Activated B cell treated with CpG ODN at 0.5 μM for 24 hours (primary cell): ENCODE data around the gene SLC43A3. TPM values are rescaled to one million over a fixed set of nuclear protein-coding genes. Genes with fewer than 3 reads are reported as not detected.

Source experiments
- ATAC-seq: fragments of 200-7000 bp; cut with Tn5 transposase; one replicate; pipeline ENCODE4 v1.10.0; 2021; ENCODE audit warnings: low read depth, mild to moderate bottlenecking, moderate library complexity
- CTCF ChIA-PET: fragments of 350-600 bp; sonication (Branson Sonifier 250); formaldehyde crosslinking; loops from one replicate; lab custom pipeline; 2021; ENCODE audit warnings: antibody characterized with exemption; lab: Charles Lee
- POLR2A ChIA-PET: fragments of 350-600 bp; sonication (Branson Sonifier 250); formaldehyde crosslinking; loops from one replicate; lab custom pipeline; 2021; ENCODE audit warnings: antibody characterized with exemption; lab: Charles Lee
- DNase-seq: peaks from one replicate; pipeline ENCODE4 v3.0.0; 2022
- H3K27ac Mint-ChIP-seq: one replicate; pipeline ENCODE4 v1.8.0; 2020; ENCODE audit warnings: mixed read lengths
- H3K27me3 Mint-ChIP-seq: one replicate; pipeline ENCODE4 v1.8.0; 2021; ENCODE audit warnings: mixed read lengths
- H3K36me3 Mint-ChIP-seq: one replicate; pipeline ENCODE4 v1.8.0; 2021; ENCODE audit warnings: low read depth, mixed read lengths
- H3K4me1 Mint-ChIP-seq: one replicate; pipeline ENCODE4 v1.8.0; 2021; ENCODE audit warnings: mixed read lengths
- H3K4me3 Mint-ChIP-seq: one replicate; pipeline ENCODE4 v1.8.0; 2020; ENCODE audit warnings: mild to moderate bottlenecking, mixed read lengths
- H3K9me3 Mint-ChIP-seq: one replicate; pipeline ENCODE4 v1.8.0; 2020; ENCODE audit warnings: mixed read lengths
- intact Hi-C: fragments of 100-400 bp; cut with micrococcal nuclease; formaldehyde crosslinking; loops from one replicate; pipeline ENCODE4 v1.15.1; 2024
- total RNA-seq: library from RNA; stranded (reverse); gene quantifications from 2 replicates; pipeline ENCODE4 v1.2.3, GENCODE V29; 2022
- TF ChIP-seq, protein P1 (sequence below): fragments of 200-600 bp; IDR thresholded peaks from one replicate; pipeline ENCODE4 v1.8.0; 2022; ENCODE audit warnings: antibody characterized with exemption, mild to moderate bottlenecking

SLC43A3 gene
- total RNA-seq, 1 donor from 2014 or later, result 237 TPM

GRCh38 chr11:57359896-57360690 is 66.8 kb downstream of the SLC43A3 start:
- CTCF ChIA-PET, result interaction anchor here (0.9 kb wide), 1 partner anchor 98 kb away, joined by 3 read pairs; no protein-coding TSS in a partner anchor
- no peak for DNase-seq
- intact Hi-C loops, result no loop called here

DNA sequence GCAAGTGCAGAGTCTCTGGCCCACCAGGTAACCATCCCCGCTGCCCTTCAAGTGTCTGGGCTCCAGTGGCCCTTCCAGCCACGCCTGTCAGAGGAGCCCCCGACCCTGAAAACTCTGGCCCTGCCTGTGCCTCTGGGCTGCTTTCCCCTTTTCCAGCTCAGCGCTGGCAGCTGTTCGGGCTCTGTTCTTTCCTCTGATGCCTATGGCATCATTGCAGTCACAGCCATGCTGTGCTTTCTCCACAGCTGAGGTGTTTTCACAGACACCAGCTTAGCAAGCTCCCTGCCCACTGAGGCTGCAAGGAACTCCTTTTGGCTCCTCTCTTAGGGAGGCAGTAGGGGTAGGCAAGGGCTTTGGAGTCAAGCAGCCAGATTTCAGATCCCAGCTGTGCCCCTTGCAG is 67.5 kb downstream of the SLC43A3 start:
- peaks cover 20% of the 10 kb centered on the region for H3K27me3 Mint-ChIP-seq
- no peak overlapping the region for H3K27ac Mint-ChIP-seq
- no peaks in the 10 kb centered on the region for H3K9me3 Mint-ChIP-seq
- no peak overlapping the region for H3K4me3 Mint-ChIP-seq
- H3K4me1 Mint-ChIP-seq, result peaks cover 13% of the 10 kb centered on the region
- TF ChIP-seq, protein P1, sequence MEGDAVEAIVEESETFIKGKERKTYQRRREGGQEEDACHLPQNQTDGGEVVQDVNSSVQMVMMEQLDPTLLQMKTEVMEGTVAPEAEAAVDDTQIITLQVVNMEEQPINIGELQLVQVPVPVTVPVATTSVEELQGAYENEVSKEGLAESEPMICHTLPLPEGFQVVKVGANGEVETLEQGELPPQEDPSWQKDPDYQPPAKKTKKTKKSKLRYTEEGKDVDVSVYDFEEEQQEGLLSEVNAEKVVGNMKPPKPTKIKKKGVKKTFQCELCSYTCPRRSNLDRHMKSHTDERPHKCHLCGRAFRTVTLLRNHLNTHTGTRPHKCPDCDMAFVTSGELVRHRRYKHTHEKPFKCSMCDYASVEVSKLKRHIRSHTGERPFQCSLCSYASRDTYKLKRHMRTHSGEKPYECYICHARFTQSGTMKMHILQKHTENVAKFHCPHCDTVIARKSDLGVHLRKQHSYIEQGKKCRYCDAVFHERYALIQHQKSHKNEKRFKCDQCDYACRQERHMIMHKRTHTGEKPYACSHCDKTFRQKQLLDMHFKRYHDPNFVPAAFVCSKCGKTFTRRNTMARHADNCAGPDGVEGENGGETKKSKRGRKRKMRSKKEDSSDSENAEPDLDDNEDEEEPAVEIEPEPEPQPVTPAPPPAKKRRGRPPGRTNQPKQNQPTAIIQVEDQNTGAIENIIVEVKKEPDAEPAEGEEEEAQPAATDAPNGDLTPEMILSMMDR, result no peak
- H3K36me3 Mint-ChIP-seq, result no peaks in the 10 kb centered on the region
- ChIA-PET CTCF (no interaction called here), POLR2A (interaction anchor here (0.5 to 0.6 kb wide), 2 partner anchors 65 to 277 kb away, joined by 3 read pairs; no protein-coding TSS in a partner anchor)
- DNase-seq (no peak), ATAC-seq (no peak)
- intact Hi-C loops, result no loop called here

More at GRCh38 chr11:57359896-57360690, 66.8 kb downstream of the SLC43A3 start:
- Mint-ChIP-seq H3K27me3 (peaks cover 18% of the 10 kb centered on the region), H3K9me3 (no peaks in the 10 kb centered on the region), H3K36me3 (no peaks in the 10 kb centered on the region), H3K4me1 (peaks cover 6% of the 10 kb centered on the region), H3K27ac (no peak overlapping the region), H3K4me3 (no peak overlapping the region)
- POLR2A ChIA-PET, result interaction anchor here (0.6 to 0.7 kb wide), 2 partner anchors 59 to 65 kb away, joined by 3 read pairs; no protein-coding TSS in a partner anchor
- ATAC-seq, result no peak
- TF ChIP-seq, protein P1, result no peak

DNA sequence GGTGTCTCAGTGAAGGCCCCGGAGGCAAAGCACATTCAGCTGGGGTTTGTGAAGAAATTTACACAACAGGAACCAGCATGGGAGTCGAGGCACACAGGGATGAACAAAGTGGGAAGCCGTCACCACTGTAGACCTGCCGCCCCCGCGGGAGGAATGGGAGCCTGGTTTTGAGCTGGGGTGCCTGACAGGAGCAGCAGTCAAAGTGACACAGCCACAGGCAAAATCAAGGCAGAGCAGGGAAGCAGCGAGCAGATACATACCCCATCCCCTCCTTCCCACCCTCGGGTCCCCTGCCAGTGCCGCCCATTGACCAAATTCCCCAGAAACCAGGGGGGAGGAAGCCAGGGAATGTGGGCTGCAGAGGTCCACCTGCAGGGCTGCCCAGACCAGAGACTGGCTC is 67.9 kb downstream of the SLC43A3 start:
- H3K9me3 Mint-ChIP-seq, result no peaks in the 10 kb centered on the region
- intact Hi-C loops, result no loop called here
- H3K4me3 Mint-ChIP-seq, result no peak overlapping the region
- TF ChIP-seq, protein P1, result no peak
- H3K27me3 Mint-ChIP-seq, result peaks cover 20% of the 10 kb centered on the region
- ChIA-PET POLR2A (interaction anchor here (0.5 kb wide), 1 partner anchor 277 kb away, joined by 3 read pairs; no protein-coding TSS in a partner anchor), CTCF (no interaction called here)
- DNase-seq (no peak), ATAC-seq (no peak)
- H3K4me1 Mint-ChIP-seq, result peaks cover 13% of the 10 kb centered on the region
- no peaks in the 10 kb centered on the region for H3K36me3 Mint-ChIP-seq
- H3K27ac Mint-ChIP-seq, result no peak overlapping the region

DNA sequence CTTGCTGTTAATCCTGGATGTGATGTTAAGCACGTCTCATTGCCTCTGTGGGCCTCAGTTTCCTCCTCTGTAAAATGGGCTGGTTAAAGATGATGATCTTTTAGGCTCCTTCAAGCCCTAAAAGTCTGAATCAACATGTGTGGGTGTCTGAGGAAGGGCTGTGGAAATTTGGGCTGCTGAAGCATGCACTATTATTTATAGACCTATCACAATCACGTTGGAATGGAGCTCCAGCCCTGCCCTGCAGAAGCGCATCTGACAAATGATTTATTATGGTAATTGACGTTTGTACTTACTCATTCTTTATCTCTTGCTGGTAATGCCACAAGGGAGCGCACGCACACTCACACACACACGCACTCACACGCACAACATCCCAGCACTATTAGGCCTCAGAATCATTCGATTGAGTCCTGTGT is 68.4 kb downstream of the SLC43A3 start:
- peaks cover 20% of the 10 kb centered on the region for H3K27me3 Mint-ChIP-seq
- POLR2A ChIA-PET, result no interaction called here
- H3K36me3 Mint-ChIP-seq, result no peaks in the 10 kb centered on the region
- H3K4me3 Mint-ChIP-seq, result no peak overlapping the region
- no peak for ATAC-seq
- CTCF ChIA-PET, result no interaction called here
- H3K27ac Mint-ChIP-seq, result no peak overlapping the region
- intact Hi-C loops, result no loop called here
- peaks cover 13% of the 10 kb centered on the region for H3K4me1 Mint-ChIP-seq
- TF ChIP-seq, protein P1, result no peak
- no peak for DNase-seq
- no peaks in the 10 kb centered on the region for H3K9me3 Mint-ChIP-seq

DNA sequence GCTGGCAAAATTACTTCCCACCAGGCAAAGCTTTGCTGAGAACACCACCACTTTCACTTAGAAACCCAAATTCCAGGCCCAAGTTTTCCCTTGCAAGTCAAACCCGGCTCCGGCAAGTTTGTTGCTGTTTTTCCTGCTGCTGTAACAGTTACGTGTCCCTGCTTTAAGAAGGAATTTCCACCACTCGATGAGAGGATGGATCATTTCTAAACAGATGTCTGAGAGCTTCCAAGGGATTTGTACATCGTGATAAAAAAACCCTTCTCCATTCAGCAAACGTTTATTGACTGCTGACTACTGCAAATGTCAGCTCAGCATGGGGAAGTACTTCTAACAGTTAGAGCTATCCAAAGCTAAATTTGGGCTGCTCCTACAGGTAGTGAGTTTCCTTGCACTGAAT is 69.1 kb downstream of the SLC43A3 start:
- H3K36me3 Mint-ChIP-seq, result no peaks in the 10 kb centered on the region
- TF ChIP-seq, protein P1, result no peak
- intact Hi-C loops, result no loop called here
- H3K27ac Mint-ChIP-seq, result no peak overlapping the region
- ATAC-seq (no peak), DNase-seq (no peak)
- no peaks in the 10 kb centered on the region for H3K9me3 Mint-ChIP-seq
- peaks cover 20% of the 10 kb centered on the region for H3K27me3 Mint-ChIP-seq
- peaks cover 13% of the 10 kb centered on the region for H3K4me1 Mint-ChIP-seq
- ChIA-PET POLR2A (no interaction called here), CTCF (no interaction called here)
- no peak overlapping the region for H3K4me3 Mint-ChIP-seq
